ENCODE results near the gene SAP25.

DNA sequence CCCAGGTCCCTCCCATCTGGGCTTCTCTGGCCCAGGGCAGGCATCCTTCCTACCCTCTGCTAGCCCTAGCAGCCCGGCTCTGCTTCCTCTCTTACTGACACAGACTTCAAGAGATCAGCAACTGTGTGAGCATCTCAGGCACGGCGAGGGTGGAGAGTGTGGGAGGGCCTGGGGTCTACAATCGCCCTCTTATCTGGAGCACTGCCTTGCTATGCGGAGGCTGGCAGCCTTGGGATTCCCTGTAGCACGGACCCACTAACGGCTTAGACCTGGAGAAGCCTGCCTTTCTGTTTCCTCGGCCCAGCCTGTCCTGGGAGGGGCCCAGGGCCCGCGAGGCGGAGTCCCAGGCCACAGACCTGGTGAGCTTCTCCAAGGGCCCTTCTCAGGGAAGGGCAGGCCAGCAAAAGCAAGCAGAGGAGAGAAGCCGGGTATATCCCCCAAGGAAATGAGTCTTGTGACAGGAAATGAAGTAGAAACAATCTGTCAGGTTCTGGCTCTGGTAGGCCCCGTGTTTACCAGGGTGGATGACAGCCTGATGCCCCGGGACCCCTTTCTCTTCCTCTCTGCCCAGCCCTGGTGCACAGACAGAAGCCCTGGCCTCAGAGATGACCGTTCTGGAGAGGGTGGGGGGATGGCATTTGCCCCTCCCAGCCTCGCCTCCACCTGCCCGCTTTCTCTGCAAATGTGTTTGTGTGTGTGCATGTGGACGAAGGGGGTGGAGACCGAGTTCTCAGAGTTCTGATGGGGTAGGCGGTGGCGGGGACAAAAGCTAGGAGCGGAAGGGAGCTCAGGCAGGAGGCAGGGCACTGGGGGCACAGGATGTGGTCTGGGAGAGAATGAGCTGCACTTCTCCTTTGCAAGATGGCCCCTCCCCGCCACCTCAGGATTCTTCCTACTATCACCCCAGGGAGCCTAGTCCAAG, 9.7 kb upstream of the SAP25 start:
- no peak for TF ChIP-seq POLR2A (IDR thresholded peaks at IDR 0.05)
- TF ChIP-seq, protein P1, sequence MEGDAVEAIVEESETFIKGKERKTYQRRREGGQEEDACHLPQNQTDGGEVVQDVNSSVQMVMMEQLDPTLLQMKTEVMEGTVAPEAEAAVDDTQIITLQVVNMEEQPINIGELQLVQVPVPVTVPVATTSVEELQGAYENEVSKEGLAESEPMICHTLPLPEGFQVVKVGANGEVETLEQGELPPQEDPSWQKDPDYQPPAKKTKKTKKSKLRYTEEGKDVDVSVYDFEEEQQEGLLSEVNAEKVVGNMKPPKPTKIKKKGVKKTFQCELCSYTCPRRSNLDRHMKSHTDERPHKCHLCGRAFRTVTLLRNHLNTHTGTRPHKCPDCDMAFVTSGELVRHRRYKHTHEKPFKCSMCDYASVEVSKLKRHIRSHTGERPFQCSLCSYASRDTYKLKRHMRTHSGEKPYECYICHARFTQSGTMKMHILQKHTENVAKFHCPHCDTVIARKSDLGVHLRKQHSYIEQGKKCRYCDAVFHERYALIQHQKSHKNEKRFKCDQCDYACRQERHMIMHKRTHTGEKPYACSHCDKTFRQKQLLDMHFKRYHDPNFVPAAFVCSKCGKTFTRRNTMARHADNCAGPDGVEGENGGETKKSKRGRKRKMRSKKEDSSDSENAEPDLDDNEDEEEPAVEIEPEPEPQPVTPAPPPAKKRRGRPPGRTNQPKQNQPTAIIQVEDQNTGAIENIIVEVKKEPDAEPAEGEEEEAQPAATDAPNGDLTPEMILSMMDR (IDR thresholded peaks at IDR 0.05): no peak
- TF ChIP-seq POLR2AphosphoS5 (IDR thresholded peaks at IDR 0.05): no peak
- no peak for TF ChIP-seq EP300 (IDR thresholded peaks at IDR 0.05; ENCODE audit: low read depth)

Measured in transverse colon (tissue), 4 donors.